OCI-LY3 (cell line): ENCODE measurements around the gene DAGLA.

Source experiments
- EZH2phosphoT487 ChIP-seq: fragments of 200-600 bp; shearing (Covaris generic); IDR thresholded peaks from 2 replicates; pipeline ENCODE4 v1.6.1; 2018; ENCODE audit warnings: antibody characterized with exemption, mixed run types, low read depth
- TF ChIP-seq, protein P1 (sequence below): fragments of 200-600, 300-600 bp; sonication (generic); IDR thresholded peaks from 2 replicates; pipeline ENCODE4 v1.5.1; 2014; ENCODE audit warnings: antibody characterized with exemption, low read length, low read depth

DNA sequence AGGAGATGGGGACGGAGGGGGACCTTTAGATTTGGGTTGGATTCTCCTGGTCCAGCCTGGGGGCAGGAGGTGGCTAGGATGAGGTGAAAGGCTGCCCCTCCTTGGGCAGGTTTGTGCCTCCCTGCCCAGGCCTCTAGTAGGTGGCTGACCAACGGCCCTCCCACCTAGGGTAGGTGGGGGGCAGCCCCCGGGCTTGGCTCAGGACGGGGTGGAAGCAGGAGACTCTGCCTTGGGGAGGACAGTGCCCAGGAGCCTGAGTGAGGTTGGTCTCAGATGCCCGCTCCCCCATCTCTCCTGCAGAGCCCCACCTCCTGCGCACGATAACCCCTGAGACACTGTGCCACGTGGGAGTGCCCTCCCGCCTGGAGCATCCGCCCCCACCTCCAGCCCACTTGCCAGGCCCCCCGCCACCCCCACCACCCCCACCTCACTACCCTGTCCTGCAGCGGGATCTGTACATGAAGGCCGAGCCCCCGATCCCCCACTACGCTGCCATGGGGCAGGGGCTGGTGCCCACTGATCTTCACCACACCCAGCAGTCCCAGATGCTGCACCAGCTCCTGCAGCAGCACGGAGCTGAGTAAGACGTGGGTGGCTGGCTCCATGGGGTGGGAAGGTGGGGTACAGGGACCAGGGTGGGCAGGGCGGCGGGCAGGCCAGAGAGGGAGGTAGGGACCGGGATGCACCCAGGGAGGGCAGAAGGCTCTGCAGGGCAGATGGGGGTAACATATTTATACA, 89.9 kb downstream of the DAGLA start:
- TF ChIP-seq, protein P1, sequence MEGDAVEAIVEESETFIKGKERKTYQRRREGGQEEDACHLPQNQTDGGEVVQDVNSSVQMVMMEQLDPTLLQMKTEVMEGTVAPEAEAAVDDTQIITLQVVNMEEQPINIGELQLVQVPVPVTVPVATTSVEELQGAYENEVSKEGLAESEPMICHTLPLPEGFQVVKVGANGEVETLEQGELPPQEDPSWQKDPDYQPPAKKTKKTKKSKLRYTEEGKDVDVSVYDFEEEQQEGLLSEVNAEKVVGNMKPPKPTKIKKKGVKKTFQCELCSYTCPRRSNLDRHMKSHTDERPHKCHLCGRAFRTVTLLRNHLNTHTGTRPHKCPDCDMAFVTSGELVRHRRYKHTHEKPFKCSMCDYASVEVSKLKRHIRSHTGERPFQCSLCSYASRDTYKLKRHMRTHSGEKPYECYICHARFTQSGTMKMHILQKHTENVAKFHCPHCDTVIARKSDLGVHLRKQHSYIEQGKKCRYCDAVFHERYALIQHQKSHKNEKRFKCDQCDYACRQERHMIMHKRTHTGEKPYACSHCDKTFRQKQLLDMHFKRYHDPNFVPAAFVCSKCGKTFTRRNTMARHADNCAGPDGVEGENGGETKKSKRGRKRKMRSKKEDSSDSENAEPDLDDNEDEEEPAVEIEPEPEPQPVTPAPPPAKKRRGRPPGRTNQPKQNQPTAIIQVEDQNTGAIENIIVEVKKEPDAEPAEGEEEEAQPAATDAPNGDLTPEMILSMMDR, result no peak
- no peak for TF ChIP-seq EZH2phosphoT487
